K562 (cell line): ENCODE data around the gene KLF13. TPM values are rescaled to one million over a fixed set of nuclear protein-coding genes. Genes with fewer than 3 reads are reported as not detected.
A peak's percentile ranks its signal among the peaks of the same experiment; 100 is the strongest.

Experiments
- ATAC-seq: fragments of 200-7000 bp; cut with Tn5 transposase; 3 replicates; pipeline ENCODE4 v1.9.1; 2020; ENCODE audit warnings: moderate library complexity
- BruUV-seq: library from RNA; stranded (reverse); fragments of 400-500 nt; replicated peaks from 2 replicates; lab custom pipeline; 2021; lab: Mats Ljungman, UMichigan
- CTCF ChIA-PET: fragments of 300-600 bp; formaldehyde crosslinking; extraction: SDS; loops from one replicate; lab custom pipeline; 2021; ENCODE audit warnings: low intra/inter-chr PET ratio; lab: Yijun Ruan, JAX
- POLR2A ChIA-PET: fragments of 300-600, 350-650 bp; sonication (Branson Sonifier 250); formaldehyde crosslinking; extraction: SDS; loops from one replicate; lab custom pipeline; 2021; ENCODE audit warnings: antibody characterized with exemption, inconsistent platforms; lab: Yijun Ruan, JAX
- DNase-seq, 4 experiments: peaks; one replicate each; pipeline versions ENCODE4 v3.0.0 to v3.0.0-alpha.2; 2011 to 2018; ENCODE audit warnings: low spot score in 3 of 4, mixed read lengths in 3 of 4; ENCODE audit errors: extremely low read depth in 1 of 4
- FAIRE-seq: peaks from 2 replicates; lab custom pipeline; 2011; peaks lifted over from hg19 to GRCh38; lab: Jason Lieb, UNC
- H2AFZ ChIP-seq: 2 replicates; pipeline ENCODE4 v1.6.0; 2011; ENCODE audit warnings: low read depth, low read length, control low read depth, inconsistent platforms
- H3K27ac ChIP-seq: fragments of 200-600 bp; 3 replicates; pipeline ENCODE4 v1.8.0; 2011; ENCODE audit warnings: low read depth, mild to moderate bottlenecking, control low read depth, inconsistent platforms, low read length, moderate library complexity, mixed read lengths; ENCODE audit errors: extremely low read depth
- H3K27me3 ChIP-seq, 2 experiments: fragments of 300-600 bp in 1 of 2; 2 replicates in 1 of 2; 3 replicates in 1 of 2; pipeline versions ENCODE4 v1.6.0 to v1.8.0; 2011; ENCODE audit warnings: inconsistent platforms in 2 of 2, low read length in 2 of 2, mild to moderate bottlenecking in 1 of 2, mixed read lengths in 1 of 2, moderate library complexity in 1 of 2; ENCODE audit not compliant: control insufficient read depth in 2 of 2, insufficient read depth in 2 of 2
- H3K36me3 ChIP-seq: fragments of 300-600 bp; 3 replicates; pipeline ENCODE4 v1.8.0; 2011; ENCODE audit warnings: mild to moderate bottlenecking, low read length, inconsistent platforms; ENCODE audit not compliant: control insufficient read depth, insufficient read depth
- H3K4me1 ChIP-seq, 2 experiments: fragments of 200-600 bp in 1 of 2; replicated peaks in 1 of 2; 2 replicates in 1 of 2; 3 replicates in 1 of 2; pipeline versions ENCODE4 v1.5.1 to v1.8.0; 2011; ENCODE audit warnings: inconsistent platforms in 2 of 2, low read length in 2 of 2, mild to moderate bottlenecking in 1 of 2, mixed read lengths in 1 of 2, moderate library complexity in 1 of 2; ENCODE audit not compliant: control insufficient read depth in 2 of 2, insufficient read depth in 2 of 2
- H3K4me2 ChIP-seq: 2 replicates; pipeline ENCODE4 v1.6.1; 2011; ENCODE audit warnings: low read length, control low read depth, inconsistent platforms, mixed read lengths; ENCODE audit not compliant: insufficient read depth
- H3K4me3 ChIP-seq: fragments of 200-600 bp; sonication (generic), shearing (Covaris generic); 2 replicates; pipeline ENCODE4 v1.5.1; 2016; ENCODE audit warnings: control low read depth, inconsistent platforms
- H3K79me2 ChIP-seq: fragments of 200-600 bp; 3 replicates; pipeline ENCODE4 v1.8.0; 2011; ENCODE audit warnings: low read length, inconsistent platforms; ENCODE audit not compliant: control insufficient read depth, insufficient read depth
- H3K9ac ChIP-seq, 2 experiments: 2 replicates each; pipeline versions ENCODE4 v1.6.0 to v1.6.1; 2011; ENCODE audit warnings: low read depth in 2 of 2, low read length in 2 of 2, control low read depth in 1 of 2, inconsistent platforms in 1 of 2, mild to moderate bottlenecking in 1 of 2, mixed read lengths in 1 of 2; ENCODE audit not compliant: insufficient read depth in 1 of 2
- H3K9me1 ChIP-seq: one replicate; pipeline ENCODE4 v1.6.0; 2011; ENCODE audit warnings: inconsistent platforms, mild to moderate bottlenecking, low read length, moderate library complexity; ENCODE audit not compliant: control insufficient read depth, insufficient read depth
- H3K9me3 ChIP-seq: replicated peaks from 2 replicates; pipeline ENCODE4 v1.5.1; 2011; ENCODE audit warnings: low read depth, low read length, inconsistent platforms; ENCODE audit not compliant: control insufficient read depth, insufficient read depth
- H4K20me1 ChIP-seq: replicated peaks from 2 replicates; pipeline ENCODE4 v1.6.1; 2011; ENCODE audit warnings: low read length, inconsistent platforms, mixed read lengths; ENCODE audit not compliant: control insufficient read depth, insufficient read depth
- EGR1 ChIP-seq: fragments of 450-650 bp; conservative IDR thresholded peaks from 2 replicates; pipeline ENCODE4 v1.6.1; 2017; ENCODE audit warnings: mild to moderate bottlenecking
- ESRRB ChIP-seq: fragments of 250-450 bp; sonication (Bioruptor Pico); IDR thresholded peaks from 2 replicates; pipeline ENCODE4 v1.5.0; 2020; ENCODE audit warnings: mild to moderate bottlenecking, moderate library complexity, borderline replicate concordance
- MCM7 ChIP-seq, 2 experiments: fragments of 450-650 bp; IDR thresholded peaks; 2 replicates each; pipeline ENCODE4 v1.6.1; 2016 to 2018
- MYNN ChIP-seq, 2 experiments: sonication (generic); formaldehyde crosslinking in 1 of 2; IDR thresholded peaks; 2 replicates each; pipeline versions ENCODE4 v1.5.0 to v1.6.1; 2016 to 2020; ENCODE audit warnings: antibody characterized with exemption in 1 of 2, missing genetic modification reagents in 1 of 2
- NCOR1 ChIP-seq: fragments of 450-650 bp; IDR thresholded peaks from 2 replicates; pipeline ENCODE4 v1.6.1; 2016; ENCODE audit warnings: mild to moderate bottlenecking, moderate library complexity
- TCF7 ChIP-seq: sonication (generic); IDR thresholded peaks from 2 replicates; pipeline ENCODE4 v1.6.1; 2016; ENCODE audit warnings: antibody characterized with exemption, borderline replicate concordance
- whole genome bisulfite sequencing: fragments of 100-300 bp; shearing (Covaris generic); methylation state at CpG from one replicate; pipeline ENCODE4 v1.1.6; 2016; ENCODE audit warnings: low coverage, mixed read lengths; ENCODE audit not compliant: insufficient coverage; ENCODE audit errors: missing lambda C conversion rate; 5-methylcytosine and 5-hydroxymethylcytosine counted together
- in situ Hi-C: fragments of 300-500 bp; cut with MboI; formaldehyde crosslinking; loops from 4 replicates; pipeline ENCODE4 v1.15.0; 2018; ENCODE audit warnings: inconsistent platforms, mixed read lengths
- intact Hi-C: fragments of 100-400 bp; cut with micrococcal nuclease; formaldehyde crosslinking; loops from 2 replicates; pipeline ENCODE4 v1.14.2; 2022
- polyA plus RNA-seq, 8 experiments: library from polyadenylated mRNA; depleted of rRNA in 4 of 8; stranded (reverse) in 5 of 8; unstranded in 3 of 8; fragments of >200 nt; fragmentation: Nextera tagmentation in 2 of 8; fragmentation: Illumina TruSeq in 1 of 8; extraction: Ambion mirVana in 2 of 8; extraction: Trizol in 1 of 8; gene quantifications; 2 replicates each; pipeline versions ENCODE4 v1.2.1 to v1.2.3, GENCODE V29; 2011 to 2014; ENCODE audit warnings: inconsistent platforms in 1 of 8, missing spikeins in 1 of 8
- total RNA-seq, 7 experiments: library from RNA; depleted of rRNA in 6 of 7; stranded (reverse); fragments of >200 nt in 6 of 7; fragmentation: Illumina TruSeq in 2 of 7; extraction: Trizol in 2 of 7; gene quantifications; 2 replicates each; pipeline versions ENCODE4 v1.2.1 to v1.2.3, GENCODE V29; 2011 to 2021; ENCODE audit warnings: low replicate concordance in 1 of 7
- TF ChIP-seq, protein P1 (sequence below): fragments of 250-450 bp; sonication (Bioruptor Pico); IDR thresholded peaks from 2 replicates; pipeline ENCODE4 v1.8.0; 2022; ENCODE audit warnings: inconsistent platforms, mild to moderate bottlenecking, moderate library complexity, borderline replicate concordance

Gene KLF13
- total and polyA plus RNA-seq, 9 of the 15 experiments (the other 6 are each of a cell fraction or from before 2014, with no cell fraction given): 1.8 to 10.5 (median 4.8) TPM

GRCh38 chr15:31383139-31383538 lies 56.5 kb downstream of the KLF13 start:
- BruUV-seq: no TSS peak
- Histone ChIP-seq H3K9ac (no peak overlapping the region), H3K27ac (no peak overlapping the region), H2AFZ (no peak overlapping the region), H3K9me3 (no peaks in the 10 kb centered on the region), H3K4me1 (peaks cover 0 to 12% of the 10 kb centered on the region in 2 experiments; a peak in 3 of 5 replicates), H3K4me3 (no peak overlapping the region), H4K20me1 (no peaks in the 10 kb centered on the region), H3K27me3 (peaks cover 0 to 3% of the 10 kb centered on the region in 2 experiments; a peak in 2 of 5 replicates), H3K9me1 (no peaks in the 10 kb centered on the region), H3K79me2 (no peaks in the 10 kb centered on the region), H3K4me2 (no peak overlapping the region), H3K36me3 (no peaks in the 10 kb centered on the region)
- FAIRE-seq (no peak), DNase-seq (no peak), ATAC-seq (no peak)
- 33% methylated on average over 6 of the region's 6 CpGs for WGBS
- ChIA-PET CTCF (no interaction called here), POLR2A (no interaction called here)
- 0 out of 2 replicates have a peak, but pooled peaks have one; percentile 11 for TF ChIP-seq EGR1
- no peak for TF ChIP-seq ESRRB (CRISPR knock-in tag)
- no peak for TF ChIP-seq MYNN (IDR thresholded peaks at IDR 0.05)
- TF ChIP-seq MYNN (CRISPR knock-in tag; IDR thresholded peaks at IDR 0.05): no peak
- intact Hi-C loops: no loop called here
- in situ Hi-C loops: no loop called here

GRCh38 chr15:31384568-31384967 lies 57.9 kb downstream of the KLF13 start:
- H4K20me1 ChIP-seq: no peaks in the 10 kb centered on the region
- no peaks in the 10 kb centered on the region for H3K9me3 ChIP-seq
- H3K9ac ChIP-seq: no peak overlapping the region
- H3K4me1 ChIP-seq: peaks cover 0 to 12% of the 10 kb centered on the region in 2 experiments; a peak in 3 of 5 replicates
- no peak overlapping the region for H3K4me3 ChIP-seq
- intact Hi-C loops: no loop called here
- no peak overlapping the region for H3K4me2 ChIP-seq
- CTCF ChIA-PET: no interaction called here
- no TSS peak for BruUV-seq
- WGBS: 2% methylated on average over 4 of the region's 4 CpGs
- ATAC-seq (no peak), DNase-seq (no peak)
- H3K9me1 ChIP-seq: no peaks in the 10 kb centered on the region
- H3K27me3 ChIP-seq: peaks cover 0 to 3% of the 10 kb centered on the region in 2 experiments; a peak in 2 of 5 replicates
- no peak for TF ChIP-seq MCM7 (IDR thresholded peaks at IDR 0.05)
- TF ChIP-seq NCOR1: no peak
- TF ChIP-seq, protein P1, sequence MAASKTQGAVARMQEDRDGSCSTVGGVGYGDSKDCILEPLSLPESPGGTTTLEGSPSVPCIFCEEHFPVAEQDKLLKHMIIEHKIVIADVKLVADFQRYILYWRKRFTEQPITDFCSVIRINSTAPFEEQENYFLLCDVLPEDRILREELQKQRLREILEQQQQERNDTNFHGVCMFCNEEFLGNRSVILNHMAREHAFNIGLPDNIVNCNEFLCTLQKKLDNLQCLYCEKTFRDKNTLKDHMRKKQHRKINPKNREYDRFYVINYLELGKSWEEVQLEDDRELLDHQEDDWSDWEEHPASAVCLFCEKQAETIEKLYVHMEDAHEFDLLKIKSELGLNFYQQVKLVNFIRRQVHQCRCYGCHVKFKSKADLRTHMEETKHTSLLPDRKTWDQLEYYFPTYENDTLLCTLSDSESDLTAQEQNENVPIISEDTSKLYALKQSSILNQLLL (CRISPR knock-in tag): no peak
- TF ChIP-seq TCF7: no peak
- TF ChIP-seq, all 486 proteins: peak for 0
- Histone ChIP-seq H3K36me3 (no peaks in the 10 kb centered on the region), H3K27ac (no peak overlapping the region), H2AFZ (no peak overlapping the region), H3K79me2 (no peaks in the 10 kb centered on the region)
- FAIRE-seq: no peak
- POLR2A ChIA-PET: interaction anchor here (1.0 kb wide), 1 partner anchor 132 kb away, joined by 3 read pairs; no protein-coding TSS in a partner anchor
- in situ Hi-C loops: no loop called here
